GM19025 (cell line): ENCODE measurements around the gene RAVER1.

Source experiments
- ATAC-seq: cut with Tn5 transposase; IDR thresholded peaks from one replicate; pipeline ENCODE4 v1.9.1; 2021; ENCODE audit warnings: mild to moderate bottlenecking, low read depth, moderate library complexity; ENCODE audit not compliant: unreplicated experiment

Gene RAVER1

DNA sequence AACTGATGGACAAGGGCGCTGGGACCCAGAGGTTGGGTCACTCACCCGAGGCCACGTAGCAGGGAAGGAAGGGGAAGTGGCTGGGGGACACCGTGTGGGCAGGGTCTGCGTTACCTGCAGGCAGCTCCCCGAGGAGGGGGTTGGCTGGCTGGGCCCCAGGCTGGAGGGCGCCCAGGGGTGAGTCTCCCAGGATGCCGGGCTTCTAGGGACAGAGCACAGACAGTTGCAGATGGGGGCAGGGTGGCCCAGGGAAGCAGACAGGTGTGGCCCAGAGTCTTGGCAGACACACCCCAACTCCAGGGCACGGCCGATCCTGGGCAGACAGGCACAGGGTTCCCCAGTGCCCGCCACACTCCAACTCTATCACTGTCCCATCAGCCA is 11.9 kb downstream of the RAVER1 start:
- no peak for ATAC-seq

GRCh38 chr19:10320602-10321416 is 12.5 kb downstream of the RAVER1 start:
- ATAC-seq, result no peak

GRCh38 chr19:10318807-10319682 is 14.3 kb downstream of the RAVER1 start:
- ATAC-seq, result no peak

DNA sequence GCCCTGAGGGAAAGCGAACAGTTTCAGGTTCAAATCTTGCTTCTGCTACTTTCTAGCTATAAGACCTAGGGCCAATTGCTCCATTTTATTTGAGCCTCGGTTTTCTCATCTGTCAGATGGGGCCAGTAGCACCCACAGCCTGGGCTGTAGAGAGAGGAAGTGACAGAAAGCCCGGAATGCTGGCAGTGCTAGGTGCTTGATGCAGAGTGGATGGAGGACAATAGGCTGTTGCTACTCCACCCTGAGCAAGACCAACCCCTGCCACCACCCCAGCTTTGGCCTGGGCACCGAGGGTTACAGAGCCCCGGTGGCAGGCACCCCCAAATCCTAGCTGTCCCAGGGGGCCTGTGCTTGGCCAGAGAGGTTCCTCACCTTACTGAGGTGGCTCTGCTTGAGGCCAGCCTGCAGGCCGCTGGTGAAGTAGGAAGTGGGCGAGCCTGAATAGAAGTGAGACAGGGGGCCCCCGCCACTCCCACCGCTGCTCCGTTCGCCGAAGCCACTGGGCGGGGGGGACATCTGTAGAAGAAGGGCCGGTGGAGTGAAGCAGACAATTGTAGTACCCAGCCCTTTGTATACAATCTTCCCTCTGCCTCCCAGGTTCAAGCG is 15.4 kb downstream of the RAVER1 start:
- no peak for ATAC-seq

DNA sequence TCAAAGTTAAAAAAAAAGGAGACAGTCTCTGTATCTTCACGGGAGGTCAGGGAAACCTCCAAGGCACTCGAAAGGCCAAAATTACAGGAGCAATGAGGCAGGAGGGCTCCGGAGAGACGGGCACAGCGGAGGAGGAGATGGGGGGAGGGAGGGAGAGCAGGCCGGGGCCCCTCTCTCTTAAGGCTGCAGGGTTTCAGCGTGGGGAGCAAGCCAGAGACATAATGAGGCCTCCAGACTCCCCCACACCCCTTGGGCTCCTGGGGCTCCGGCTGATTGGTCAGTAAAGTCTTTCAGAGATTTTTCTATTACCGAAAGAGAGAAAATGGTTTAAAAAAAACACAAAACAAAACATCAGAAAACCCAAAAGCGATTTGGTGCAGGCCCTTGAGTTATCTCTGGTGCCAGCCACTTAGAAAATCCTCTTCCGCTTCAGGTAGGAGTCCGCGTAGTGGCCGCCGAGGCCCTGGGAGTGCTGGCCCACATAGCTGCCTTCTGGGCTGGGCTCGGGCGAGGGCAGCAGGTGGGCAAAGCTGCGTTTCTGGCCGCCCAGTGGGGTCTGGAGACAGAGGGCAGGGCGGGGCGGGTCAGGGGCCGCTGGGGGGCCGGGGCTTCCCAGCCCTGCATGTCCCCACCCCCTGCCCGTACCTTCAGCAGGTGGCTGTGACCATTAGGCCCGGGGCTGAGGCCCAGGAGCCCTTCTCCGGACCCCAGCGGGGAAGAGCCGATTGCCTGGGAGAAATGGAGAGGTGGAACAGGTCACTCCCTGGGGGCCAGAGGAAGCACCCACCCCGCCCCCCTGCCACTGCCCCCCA is 16.1 kb downstream of the RAVER1 start:
- ATAC-seq, result no peak

DNA sequence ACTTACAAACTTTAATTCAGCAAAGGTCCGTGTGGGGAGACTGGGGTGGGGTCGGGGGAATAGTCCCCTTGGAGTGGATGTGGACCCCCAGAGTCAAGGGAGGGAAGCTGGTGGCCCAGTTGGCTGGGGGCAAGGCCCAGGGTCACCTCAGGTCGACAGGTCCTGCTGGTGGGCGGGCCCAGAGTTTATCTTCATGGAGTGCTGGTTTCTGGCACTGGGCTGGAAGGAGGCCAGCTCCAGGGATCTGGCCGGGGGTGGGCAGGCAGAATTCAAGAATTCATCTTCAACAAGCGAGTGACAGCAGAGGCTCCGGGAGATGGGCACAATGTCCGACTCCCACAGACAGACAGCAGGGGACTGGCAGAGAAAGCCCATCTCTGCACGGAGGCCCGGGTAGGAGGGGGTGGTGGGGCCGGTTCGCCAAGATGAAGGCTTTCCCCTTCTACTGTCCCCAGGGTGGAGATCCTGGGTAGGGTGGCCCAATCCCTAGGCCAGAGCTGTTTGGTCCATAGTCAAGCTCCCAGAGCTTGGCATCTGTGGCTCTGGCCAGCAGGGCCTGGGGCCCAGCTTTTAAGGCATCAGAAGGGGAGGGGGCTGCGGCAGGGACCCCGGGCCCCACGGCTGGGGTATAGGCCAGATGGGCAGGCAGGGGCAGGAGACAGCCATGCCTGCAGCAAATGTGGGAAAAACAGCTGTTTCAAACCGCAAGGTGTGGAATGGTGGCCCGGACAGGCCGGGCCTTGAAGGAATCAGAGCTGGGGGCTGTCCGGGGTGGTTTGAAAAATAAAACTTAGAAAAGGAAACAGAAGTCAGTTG is 16.9 kb downstream of the RAVER1 start:
- no peak for ATAC-seq

DNA sequence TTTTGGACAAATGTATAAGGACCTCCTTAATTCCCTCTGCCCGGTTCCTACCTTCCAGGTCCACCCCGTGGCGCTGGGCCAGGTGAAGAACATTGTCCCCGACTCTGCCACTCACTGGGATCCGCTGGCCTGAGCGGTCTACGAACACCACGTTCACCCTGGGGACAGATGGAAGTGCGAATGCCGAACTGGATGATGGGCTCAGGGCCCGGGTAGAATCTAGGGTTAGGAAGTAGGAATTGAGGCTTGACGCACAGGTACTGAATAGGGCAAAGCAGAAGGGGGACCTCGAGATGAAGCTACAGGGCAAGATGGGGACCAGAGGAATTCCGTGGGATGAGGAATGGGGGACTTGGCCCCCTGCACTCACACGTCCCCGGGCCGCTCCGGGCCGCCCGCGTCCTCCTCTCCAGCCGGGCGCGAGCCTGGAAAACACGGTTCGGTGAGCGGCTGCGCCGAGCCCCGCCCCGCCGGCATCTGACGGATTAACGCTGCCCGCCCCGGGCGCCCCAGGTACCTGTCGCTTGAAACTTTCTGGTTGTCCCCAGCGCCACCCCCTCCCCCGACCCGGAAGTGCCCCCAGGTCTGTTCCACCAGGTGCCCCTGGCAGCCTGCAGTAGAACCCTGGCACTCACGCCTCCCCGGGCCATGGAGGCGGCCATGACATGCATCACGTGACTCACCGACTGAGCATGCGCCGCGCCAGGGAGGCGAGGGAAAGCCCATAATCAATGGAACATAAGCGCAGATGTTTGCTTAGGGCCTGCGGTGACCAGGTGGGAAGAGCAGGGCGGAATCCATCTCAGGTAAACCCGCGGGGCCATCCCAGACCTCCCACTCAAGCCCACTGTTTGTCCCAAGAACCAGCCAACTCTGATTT is 17.8 kb downstream of the RAVER1 start, which contains the start of gene FDX2:
FDX2 (minus strand) TSS at position 681 of the 880 bp plus-strand sequence; CDS start at position 662, 19 bp downstream.
- ATAC-seq, result peak; percentile 59

DNA sequence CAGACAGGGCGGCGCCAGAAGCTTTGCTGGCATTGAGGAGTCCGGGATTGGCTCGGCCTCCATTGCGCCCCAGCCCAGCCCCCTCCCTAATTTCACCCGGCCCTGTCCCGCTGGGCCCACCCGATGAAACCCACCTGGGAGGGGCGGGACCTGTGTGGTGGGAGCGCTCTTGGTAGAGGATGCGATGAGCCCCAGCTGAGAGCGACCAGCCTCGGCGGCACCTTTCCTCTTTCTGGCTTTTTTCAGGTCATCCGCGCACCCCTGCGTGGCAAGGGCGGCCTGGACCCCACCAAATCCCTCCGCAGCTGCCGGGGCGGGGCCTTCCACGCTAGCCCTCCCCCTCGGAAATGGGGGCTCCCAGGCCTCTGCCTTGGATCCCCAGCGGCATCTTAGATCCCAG is 23.9 kb downstream of the RAVER1 start, which contains the start of gene ZGLP1:
ZGLP1 (minus strand) TSS at position 393 of the 400 bp plus-strand sequence.
- ATAC-seq, result no peak

DNA sequence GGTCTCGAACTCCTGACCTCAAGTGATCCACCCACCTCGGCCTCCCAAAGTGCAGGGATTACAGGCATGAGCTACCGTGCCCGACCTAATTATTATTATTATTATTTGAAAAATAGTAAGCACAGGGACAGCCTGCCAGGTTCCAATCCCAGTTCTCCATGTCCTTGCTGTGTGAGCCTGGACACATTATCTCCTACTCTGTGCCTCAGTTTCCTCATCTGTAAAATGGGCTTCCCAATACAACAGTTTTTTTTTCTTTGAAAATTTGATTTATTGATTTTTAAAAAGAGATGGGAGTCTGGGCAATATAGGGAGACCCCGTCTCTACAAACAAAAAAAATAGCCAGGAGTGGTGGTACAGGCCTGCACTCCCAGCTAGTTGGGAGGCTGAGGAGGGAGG is 27.0 kb downstream of the RAVER1 start:
- no peak for ATAC-seq

DNA sequence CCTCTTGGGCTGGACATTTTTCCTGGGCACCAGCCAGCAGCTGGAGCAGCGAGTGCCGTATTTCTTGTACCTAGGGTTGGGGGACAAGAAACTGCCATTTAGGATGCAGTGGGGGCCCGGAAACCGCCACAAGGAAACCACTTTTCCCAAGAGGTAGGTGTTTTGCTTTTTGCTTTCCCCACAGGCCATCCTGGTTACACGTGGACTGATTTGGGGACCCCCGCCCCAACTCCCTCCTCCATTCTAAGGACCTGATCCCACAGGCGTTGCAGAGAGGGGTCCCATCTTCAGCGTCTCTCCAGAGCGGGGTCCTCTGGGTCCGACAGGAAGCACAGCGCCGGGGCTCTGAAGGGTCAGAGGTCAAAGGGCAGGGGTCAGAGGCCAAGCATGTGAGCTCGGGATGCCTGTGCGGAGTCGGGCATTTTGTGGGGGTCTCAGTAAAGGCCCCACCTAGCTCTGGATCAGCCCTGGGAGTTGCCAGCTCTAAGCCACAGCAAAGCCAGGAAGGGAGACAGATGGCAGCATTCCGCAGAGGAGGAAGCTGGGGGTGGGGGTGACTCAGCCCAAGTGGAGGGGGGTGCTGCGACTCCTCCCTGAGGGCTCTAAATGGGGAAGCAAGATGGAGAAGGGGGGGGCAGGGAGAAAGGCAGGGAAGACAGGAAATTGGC is 28.1 kb downstream of the RAVER1 start:
- no peak for ATAC-seq

DNA sequence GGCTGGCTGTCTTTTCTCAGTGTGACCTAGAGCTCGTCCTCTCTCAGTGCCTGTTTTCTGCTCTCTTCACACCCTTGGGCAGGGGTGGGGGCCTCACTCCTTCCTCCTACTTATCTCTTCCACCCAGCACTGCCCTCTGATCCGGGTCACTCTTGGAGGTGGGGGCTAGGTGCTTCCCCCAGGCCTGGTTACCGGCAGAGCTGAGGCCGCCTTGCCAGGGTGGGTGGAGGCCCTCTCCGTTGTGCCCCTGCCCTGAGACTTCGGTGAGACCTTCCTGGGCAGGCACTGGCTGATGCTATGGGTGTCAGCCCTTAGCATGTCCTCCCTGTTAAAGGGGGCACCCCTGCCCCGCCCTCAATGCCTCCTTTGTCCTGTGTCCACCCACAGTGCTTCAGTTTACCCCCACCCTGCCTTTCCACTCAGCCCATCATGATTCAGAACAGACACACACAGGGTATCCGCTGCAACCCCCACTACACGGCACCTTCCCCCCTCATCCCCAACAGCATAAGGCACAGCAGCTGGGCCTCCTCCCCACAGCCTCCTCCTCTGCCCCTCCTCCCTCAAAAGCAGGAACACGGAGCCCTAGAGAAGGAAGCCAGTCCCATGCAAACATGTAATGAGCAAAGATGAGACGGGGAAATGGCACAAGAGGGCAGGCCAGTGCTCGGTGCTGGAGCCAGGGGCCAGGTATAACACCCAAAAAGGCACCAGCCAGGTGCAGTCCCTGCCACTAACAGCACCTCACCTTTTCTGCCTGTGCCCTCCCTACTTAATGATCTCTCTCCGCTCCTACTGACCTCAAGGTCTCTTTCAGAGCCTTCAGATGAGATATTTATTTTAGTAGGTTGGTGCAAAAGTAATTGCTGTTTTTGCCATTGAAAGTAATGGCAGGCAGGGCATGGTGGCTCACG is 33.5 kb downstream of the RAVER1 start:
- no peak for ATAC-seq

DNA sequence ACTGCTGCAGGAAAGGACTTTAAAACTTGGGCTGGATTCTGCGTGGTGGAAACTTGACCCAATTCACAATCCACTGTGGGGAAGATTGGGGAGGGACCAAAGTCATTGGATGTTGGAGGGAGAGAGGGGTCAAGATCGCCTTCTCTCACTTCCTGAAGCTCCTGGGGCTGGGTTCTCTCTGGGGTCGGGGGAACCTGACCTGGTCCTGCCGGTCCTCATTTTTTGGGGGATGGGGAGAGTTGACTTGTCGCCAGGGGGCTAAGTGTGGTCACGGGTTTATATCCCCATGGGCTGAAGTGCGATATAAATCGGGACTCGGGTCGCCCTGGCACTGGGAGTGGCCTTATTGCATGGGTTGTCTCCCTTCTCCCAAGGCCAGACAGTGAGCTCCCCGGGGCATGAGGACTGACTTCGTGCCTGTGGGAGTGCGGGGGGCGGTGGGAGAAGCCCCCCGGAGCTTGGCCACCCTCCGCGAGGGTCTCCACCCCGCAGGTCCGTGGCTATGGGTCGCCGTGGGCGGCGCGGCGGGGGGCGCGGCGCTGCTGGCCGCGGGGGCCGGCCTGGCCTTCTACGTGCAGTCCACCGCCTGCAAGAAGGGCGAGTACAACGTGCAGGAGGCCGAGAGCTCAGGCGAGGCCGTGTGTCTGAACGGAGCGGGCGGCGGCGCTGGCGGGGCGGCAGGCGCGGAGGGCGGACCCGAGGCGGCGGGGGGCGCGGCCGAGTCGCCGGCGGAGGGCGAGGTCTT is 37.3 kb downstream of the RAVER1 start:
- ATAC-seq, result no peak

DNA sequence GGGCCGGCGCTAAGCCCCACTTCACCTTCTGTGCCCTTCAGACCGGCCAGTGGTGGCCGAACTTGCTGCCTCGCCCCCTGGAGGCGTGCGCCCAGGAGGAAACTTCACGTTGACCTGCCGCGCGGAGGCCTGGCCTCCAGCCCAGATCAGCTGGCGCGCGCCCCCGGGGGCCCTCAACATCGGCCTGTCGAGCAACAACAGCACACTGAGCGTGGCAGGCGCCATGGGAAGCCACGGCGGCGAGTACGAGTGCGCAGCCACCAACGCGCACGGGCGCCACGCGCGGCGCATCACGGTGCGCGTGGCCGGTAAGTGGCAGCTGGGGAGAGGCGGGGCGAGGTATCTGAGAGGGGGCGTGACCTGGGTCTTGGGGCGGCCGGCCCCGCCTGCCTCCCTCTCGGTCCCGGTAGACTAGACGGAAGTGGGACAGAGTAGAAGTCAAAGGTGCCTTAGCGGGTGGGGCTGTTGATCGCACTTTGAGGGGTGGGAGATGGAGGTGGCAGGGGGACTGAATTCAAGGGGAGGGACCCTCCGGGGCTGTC is 38.0 kb downstream of the RAVER1 start:
- peak; percentile 48 for ATAC-seq

DNA sequence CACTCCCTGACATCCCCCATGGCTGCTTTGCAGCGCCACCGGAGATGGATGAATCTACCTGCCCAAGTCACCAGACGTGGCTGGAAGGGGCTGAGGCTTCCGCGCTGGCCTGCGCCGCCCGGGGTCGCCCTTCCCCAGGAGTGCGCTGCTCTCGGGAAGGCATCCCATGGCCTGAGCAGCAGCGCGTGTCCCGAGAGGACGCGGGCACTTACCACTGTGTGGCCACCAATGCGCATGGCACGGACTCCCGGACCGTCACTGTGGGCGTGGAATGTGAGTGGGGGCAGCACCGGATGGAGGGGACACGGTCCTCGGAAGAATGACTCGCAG is 39.0 kb downstream of the RAVER1 start:
- ATAC-seq, result no peak

- ATAC-seq, result no peak
Observed at GRCh38 chr19:10293637-10294367, 39.5 kb downstream of the RAVER1 start.
